ENCODE measurements around the gene PTCD3.
A peak's percentile ranks its signal among the peaks of the same experiment; 100 is the strongest.

PTCD3 gene

GRCh38 chr2:86082756-86083155, 23.3 kb upstream of the PTCD3 start:
- no peak for DNase-seq

DNA sequence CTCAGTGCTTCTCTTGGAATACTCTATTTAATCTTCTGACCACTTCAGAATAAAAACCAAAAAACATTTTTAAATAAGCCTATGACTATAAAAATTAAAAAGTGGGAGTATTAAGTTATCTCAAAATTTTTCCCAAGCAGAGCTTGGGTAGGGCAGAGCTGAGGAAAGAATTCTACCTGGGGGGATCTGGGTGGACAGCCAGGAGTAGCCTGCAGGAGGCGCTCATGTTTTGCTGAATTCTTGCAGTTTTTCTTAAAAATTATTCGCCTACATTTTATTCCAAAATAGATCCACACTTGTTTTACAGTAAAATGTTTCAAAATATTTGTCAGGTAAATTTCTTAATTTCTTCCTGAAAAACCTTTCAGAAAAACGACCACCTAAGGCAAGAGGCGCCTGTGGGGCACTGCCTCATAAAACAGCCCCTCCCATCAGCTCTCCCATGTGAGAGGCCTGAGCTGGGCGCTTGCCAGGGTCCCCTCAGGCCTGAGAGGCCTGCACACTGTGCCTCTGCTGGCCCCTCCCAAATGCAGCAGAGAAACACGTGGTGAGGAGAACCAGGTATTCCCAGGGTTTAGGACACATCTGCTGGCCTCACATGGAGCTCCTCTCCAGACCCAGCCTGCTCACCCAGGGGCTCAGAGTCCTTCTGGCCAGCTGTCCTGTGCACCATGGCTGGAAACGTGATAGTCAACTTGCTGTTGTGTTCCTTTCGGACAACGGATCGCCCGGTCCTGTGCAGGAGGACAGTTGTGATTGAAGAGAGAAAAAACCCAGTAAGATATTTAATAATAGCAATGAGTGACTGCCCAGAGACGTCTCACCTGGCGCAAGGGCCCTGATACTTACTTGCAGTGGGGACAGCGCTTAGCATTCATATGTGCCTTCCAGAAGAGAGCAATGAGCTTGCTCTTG, 17.8 kb upstream of the PTCD3 start:
- DNase-seq = no peak

- DNase-seq = no peak
Measured at GRCh38 chr2:86094229-86094628, 11.8 kb upstream of the PTCD3 start.

- DNase-seq = no peak
Measured at GRCh38 chr2:86097114-86097896, 8.7 kb upstream of the PTCD3 start.

GRCh38 chr2:86097913-86098312, 8.1 kb upstream of the PTCD3 start:
- DNase-seq = no peak

DNA sequence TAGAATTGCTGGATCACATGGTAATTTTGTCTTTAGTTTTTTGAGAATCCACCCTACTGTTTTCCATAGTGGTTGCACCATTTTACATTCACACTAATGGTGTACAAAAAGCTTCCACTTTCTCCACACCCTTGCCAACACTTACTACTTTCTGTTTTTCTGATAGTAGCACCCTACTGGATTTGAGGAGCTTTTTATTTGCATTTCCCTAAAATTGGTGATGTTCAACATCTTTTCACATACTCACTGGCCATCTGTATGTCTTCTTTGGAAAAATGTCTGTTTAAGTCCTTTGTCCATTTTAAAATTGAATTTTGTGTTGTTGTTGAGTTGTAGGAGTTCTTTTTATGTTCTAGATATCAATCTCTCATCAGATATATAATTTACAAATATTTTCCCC, 3.9 kb upstream of the PTCD3 start:
- no peak for DNase-seq

DNA sequence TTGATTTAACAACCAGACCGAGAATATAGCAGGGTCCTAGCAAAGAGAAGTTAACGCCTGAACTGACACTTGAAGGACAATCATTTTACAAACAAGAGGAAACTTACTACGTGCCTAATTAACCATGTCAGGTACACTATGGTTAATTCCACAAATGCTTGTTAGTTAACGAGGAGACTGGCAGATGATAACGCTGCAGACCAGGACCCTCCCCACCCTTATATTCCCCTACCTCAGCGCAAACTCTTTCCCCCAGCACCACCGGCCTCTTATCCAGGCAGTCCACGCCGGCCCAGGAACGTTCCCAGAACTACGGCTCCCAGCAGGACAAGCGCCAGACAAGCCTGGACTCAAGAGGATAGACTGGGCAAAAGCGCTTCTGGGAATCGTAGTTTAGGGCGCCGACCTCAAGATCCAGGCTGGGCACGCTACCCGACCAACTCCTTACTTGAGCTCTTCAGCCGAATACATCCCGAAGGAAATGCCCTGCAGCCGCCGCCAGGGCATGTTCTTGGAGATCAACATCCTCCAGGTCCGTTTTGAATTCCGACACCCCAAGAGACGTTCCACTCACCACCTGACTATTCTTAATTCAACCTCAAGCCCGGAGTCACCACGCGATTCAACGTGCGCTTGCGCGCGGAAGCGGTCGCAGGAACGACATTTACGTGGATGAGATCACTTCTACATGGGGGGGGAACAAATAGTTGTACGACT, 625 bp upstream of the PTCD3 start, which contains the start of gene POLR1A:
Gene POLR1A (minus strand): TSS at position 635 of the 717 bp plus-strand sequence. CDS start 110 bp downstream, at position 525.
- peak; percentile 91 for DNase-seq

DNA sequence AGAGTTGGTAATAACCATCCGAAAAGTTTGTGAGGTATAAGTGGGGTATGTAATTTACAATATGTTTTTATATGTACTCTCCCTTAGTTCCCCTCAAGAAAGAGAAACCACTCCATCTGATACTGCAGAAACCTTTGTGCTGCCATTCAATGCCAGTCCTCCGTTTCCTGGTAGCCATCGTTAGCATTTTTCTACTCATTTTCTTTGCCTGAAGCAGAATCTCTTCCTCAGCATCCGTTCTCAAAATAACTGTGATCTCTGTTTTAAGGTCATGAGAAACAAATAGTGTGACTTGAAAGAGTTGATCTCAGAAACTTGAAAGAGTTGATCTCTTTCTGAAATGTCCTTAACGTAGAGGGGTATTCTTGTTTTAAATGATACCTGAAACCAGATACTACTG, 996 bp downstream of the PTCD3 start:
- DNase-seq = peak; percentile 48

DNA sequence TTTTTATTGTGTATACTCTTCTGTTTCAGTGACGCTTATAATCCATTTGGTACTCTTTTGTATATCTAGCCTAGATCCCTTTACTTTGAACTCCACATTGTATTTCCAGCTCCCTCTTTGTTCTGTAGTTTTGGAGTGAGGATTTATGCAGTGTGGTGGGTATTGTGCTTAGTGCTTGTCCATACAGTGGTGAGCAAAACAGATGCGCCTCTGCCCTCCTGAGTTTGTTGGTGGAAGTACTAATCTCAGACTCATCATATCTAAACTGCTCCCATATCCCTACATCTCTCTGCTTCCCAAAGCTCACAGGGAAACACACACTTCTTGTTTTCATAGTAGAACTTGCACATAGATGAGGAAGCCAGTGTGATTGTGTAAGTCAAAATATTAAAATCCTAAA, 12.1 kb downstream of the PTCD3 start:
- no peak for DNase-seq

DNA sequence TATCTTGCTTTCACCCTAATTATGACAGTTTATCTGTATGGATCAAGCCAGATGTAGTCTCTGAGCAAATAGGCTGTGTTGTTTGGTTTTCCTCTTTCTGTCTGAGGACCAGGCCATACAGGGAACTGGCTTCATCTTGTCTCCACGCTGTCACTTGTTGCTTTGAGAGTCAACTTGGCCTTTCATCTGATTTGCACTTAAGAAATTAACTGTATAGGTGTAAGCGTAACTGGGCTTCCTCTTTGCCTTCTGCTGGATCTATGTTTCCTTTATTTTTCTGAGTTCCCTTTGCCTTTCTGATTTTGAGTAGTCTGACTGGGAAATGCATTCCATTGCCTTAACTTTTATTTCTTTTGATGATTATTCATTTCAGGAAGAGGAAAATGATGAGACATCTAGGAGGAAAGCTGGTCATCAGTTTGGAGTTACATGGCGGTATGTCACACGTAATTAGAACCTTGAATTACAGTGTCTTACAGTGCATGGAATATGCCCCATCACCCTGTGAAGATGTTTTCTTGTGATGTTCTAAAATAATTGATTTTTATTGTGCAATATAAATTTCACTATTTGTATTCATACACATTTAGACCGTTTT, 17.4 kb downstream of the PTCD3 start:
- DNase-seq = no peak

DNA sequence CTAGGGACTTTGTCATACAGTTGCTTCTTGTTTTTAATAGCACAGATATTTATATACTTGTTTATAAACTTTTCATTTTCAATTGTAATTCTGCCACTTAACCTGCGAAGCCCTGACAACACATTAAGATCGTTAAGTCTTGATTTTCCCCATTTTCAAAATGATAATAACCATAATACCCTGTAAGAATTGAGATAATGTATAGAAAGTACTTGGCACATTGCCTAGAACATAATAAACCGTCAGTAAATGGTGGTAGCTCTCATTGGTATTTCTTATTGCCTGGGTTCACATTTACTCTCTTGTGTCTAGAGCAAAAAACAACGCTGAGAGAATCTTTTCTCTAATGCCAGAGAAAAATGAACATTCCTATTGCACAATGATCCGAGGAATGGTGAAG, 18.6 kb downstream of the PTCD3 start:
- DNase-seq = no peak

GRCh38 chr2:86134709-86135108, 28.7 kb downstream of the PTCD3 start:
- DNase-seq = no peak

DNA sequence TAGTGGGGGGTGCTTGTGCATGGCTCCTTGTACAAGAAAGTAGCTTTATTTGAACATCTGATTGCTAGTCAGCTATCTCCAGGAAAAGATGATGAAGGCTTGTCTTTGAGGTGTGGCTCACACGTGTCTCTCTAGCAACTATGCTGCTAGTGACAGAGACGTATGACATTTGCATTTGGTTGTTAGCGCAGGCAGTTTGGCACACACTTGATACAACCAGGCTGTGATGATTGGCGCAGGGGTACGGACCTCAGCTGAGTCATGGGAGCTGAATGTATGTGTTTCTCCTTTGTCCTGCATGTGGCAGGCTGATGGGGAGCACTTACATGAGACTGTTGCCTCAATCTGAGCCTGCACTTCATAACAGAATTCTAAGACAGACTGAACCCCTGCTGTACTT, 29.6 kb downstream of the PTCD3 start:
- DNase-seq = no peak

DNA sequence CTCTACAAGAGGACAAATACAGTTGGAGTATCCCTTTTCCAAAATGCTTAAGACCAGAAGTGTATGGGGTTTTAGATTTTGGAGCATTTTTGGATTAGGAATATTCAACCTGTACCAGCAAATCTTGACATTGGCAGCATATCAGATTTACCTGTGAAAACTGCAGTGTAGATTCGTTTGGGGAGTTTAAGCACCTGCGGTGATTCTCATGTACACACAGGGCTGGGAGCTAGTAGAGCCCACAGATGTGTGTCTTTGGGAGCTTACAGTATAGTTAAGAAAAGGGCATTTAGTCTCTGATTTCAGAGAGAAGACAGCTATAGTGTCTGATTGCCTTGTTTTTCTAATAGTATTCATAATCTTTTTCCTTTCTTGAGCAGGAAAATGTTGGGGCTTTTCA, 30.1 kb downstream of the PTCD3 start:
- no peak for DNase-seq

DNA sequence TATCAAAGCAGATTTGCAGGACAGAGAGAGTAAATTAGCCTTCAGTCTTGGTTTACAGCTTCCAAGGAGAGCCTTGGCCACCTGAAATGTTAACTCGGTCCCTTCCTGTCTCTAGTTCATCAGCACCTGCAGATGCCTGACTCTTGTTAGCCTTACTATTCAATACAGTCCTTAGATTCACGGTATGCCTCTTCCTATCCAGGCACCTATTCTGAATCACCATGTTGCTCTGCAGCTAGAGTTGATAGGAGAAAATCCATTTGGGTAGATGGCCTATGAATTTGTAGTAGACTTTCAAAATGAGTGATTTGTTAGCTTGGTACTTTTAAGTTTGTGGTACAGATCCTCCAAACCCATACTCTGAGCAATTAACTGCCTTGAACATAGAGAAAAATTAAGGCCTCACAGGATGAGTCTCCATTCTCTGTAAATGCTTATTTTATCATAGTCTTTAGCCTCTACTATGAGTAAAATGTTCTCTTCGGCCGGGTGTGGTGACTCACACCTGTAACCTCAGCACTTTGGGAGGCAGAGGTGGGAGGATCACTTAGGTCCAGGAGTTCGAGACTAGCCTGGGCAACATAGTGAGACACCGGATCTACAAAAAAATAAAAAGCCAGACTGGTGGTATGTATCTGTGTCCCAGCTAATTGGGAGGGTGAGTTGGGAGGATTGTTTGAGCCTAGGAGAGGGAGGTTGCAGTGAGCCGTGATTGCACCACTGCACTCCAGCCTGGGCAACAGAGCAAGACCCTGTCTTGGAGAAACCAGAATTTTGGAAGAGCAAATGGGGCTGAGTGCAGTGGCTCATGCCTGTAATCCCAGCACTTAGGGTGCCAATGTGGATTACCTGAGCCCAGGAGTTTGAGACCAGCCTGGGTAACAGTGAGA, 32.9 kb downstream of the PTCD3 start:
- DNase-seq = peak; percentile 30

- peak; percentile 26 for DNase-seq
Measured at GRCh38 chr2:86139981-86140380, 33.9 kb downstream of the PTCD3 start.

DNA sequence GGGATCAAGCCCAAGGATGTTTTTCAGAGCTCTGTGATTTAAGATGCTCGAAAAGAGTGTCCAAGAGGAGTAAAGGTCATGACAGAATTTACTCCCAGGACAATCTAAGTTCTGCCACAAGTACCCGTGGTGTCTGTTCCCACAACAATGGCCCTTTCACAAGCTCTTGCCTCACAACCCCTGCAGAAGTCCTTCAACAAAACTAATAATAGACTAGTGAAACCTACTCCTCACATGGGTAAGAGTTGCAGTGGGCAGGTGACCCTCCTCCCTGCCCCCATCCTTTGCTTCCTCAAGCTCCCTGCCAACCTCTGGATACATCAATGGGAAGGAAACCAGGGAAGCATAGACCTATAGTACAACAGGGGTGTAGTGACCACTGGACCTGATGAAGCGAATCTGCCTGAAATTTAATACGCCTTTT, 34.9 kb downstream of the PTCD3 start:
- DNase-seq = no peak

DNA sequence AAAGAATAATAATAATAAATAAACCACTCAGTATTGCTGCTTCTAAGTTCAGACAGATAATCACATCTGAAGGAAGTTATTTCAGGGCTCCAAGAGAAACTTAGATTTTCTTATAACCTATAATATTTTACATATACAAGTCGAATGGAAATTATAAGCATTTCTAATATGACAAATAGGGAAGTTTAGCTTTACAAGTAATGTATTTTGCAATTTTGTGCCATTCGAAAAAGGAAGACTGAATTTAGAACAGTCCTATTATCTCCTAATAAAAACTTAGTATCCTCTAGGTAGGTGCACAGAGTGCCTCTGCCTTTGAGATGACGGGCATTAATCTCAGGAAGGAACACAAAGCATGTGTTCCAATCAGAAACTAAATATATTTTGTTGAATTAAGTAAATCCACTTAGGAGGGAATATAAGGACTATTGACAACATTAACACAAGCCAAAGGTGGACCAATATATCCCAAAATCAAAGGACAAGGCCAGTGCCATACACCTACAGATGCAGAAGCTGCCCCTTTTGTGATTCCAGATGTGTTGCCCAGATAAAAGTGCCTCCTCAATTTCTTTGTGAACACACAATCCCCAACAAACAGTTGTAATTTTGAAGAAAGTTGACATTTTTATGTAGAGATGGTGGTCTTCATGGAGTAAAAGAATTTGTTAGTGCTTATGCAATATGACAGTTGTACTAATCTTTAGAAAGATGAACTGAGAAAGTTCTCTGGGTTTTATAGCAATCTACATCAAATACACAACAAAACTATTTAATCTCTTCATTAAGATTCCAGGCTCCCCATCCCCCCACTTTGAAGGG, 36.6 kb downstream of the PTCD3 start:
- DNase-seq = no peak

DNA sequence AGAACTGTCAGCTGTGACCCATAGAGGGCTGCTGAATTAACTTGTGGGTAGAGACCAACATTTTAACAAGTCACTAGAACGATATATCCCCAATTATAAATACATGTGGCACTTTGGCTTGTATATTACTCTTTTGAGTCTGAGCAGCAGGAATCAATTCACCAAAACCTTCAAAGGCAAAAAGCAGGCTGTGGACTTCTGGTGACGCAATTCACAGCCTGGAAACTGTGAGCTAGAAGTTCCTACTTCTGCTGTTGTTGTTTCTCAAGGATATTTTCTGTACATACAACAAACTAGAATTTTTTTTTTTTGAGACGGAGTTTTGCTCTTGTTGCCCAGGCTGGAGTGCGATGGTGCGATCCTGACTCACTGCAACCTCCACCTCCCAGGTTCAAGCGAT, 37.3 kb downstream of the PTCD3 start:
- no peak for DNase-seq

GRCh38 chr2:86143926-86144685, 38.1 kb downstream of the PTCD3 start:
- no peak for DNase-seq

Measured in activated CD4-positive, alpha-beta T cell treated with anti-CD3 and anti-CD28 coated beads, Interleukin-10, Interleukin-2, amounts not matched to agents 100 ng/mL and 50 ng/mL, durations not matched to agents 16 hours and 8 hours (primary cell).